Neuronal stem cell (in vitro differentiated cells): ENCODE results near the gene PLEKHM3.

ENCODE experiments used
- DNase-seq: peaks from one replicate; pipeline ENCODE4 v3.0.0-alpha.2; 2013; ENCODE audit warnings: low spot score
- H2AFZ ChIP-seq: one replicate; pipeline ENCODE4 v1.6.1; 2013; ENCODE audit warnings: mild to moderate bottlenecking, low read length, inconsistent platforms
- H2AK5ac ChIP-seq: 2 replicates; pipeline ENCODE4 v1.6.1; 2013; ENCODE audit warnings: low read depth, mild to moderate bottlenecking, inconsistent platforms, low read length, moderate library complexity, mixed read lengths
- H2BK120ac ChIP-seq: 2 replicates; pipeline ENCODE4 v1.6.1; 2013; ENCODE audit warnings: low read depth, mild to moderate bottlenecking, inconsistent platforms, low read length, moderate library complexity, mixed read lengths
- H2BK12ac ChIP-seq: one replicate; pipeline ENCODE4 v1.6.1; 2013; ENCODE audit warnings: low read length, inconsistent platforms
- H2BK15ac ChIP-seq: 2 replicates; pipeline ENCODE4 v1.6.1; 2013; ENCODE audit warnings: mild to moderate bottlenecking, low read length, inconsistent platforms, mixed read lengths
- H2BK5ac ChIP-seq: one replicate; pipeline ENCODE4 v1.6.1; 2013; ENCODE audit warnings: inconsistent platforms, mild to moderate bottlenecking, low read length, moderate library complexity
- H3K14ac ChIP-seq: one replicate; pipeline ENCODE4 v1.6.1; 2013; ENCODE audit warnings: low read length, inconsistent platforms
- H3K18ac ChIP-seq: 2 replicates; pipeline ENCODE4 v1.6.1; 2013; ENCODE audit warnings: low read length, inconsistent platforms
- H3K23ac ChIP-seq: 2 replicates; pipeline ENCODE4 v1.6.1; 2013; ENCODE audit warnings: low read depth, mild to moderate bottlenecking, mixed read lengths, low read length, inconsistent platforms; ENCODE audit not compliant: poor library complexity
- H3K27ac ChIP-seq: replicated peaks from 3 replicates; pipeline ENCODE4 v1.5.1; 2013; ENCODE audit warnings: low read length, inconsistent platforms
- H3K27me3 ChIP-seq, 3 experiments: 2 replicates each; pipeline ENCODE4 v1.6.1; 2013; ENCODE audit warnings: low read length in 3 of 3, mild to moderate bottlenecking in 2 of 3, inconsistent platforms in 1 of 3, low read depth in 1 of 3, mixed read lengths in 1 of 3, moderate library complexity in 1 of 3; ENCODE audit not compliant: control insufficient read depth in 3 of 3, insufficient read depth in 3 of 3
- H3K36me3 ChIP-seq, 2 donors: replicated peaks in 1 of 2; 2 replicates each; pipeline ENCODE4 v1.6.1; 2013; ENCODE audit warnings: low read length in 2 of 2; ENCODE audit not compliant: control insufficient read depth in 2 of 2, insufficient read depth in 2 of 2
- H3K4ac ChIP-seq: 2 replicates; pipeline ENCODE4 v1.6.1; 2013; ENCODE audit warnings: inconsistent platforms, mild to moderate bottlenecking, low read length, moderate library complexity
- H3K4me1 ChIP-seq, 2 donors: 1 replicate in 1 of 2; 2 replicates in 1 of 2; pipeline ENCODE4 v1.6.1; 2013; ENCODE audit warnings: low read length in 2 of 2, low read depth in 1 of 2; ENCODE audit not compliant: control insufficient read depth in 2 of 2, insufficient read depth in 1 of 2
- H3K4me2 ChIP-seq: one replicate; pipeline ENCODE4 v1.6.1; 2013; ENCODE audit warnings: mild to moderate bottlenecking, low read length, inconsistent platforms; ENCODE audit not compliant: insufficient read depth, poor library complexity, severe bottlenecking
- H3K4me3 ChIP-seq, 2 donors: 2 replicates each; pipeline ENCODE4 v1.5.1; 2013; ENCODE audit warnings: low read length in 2 of 2, mild to moderate bottlenecking in 2 of 2, inconsistent platforms in 1 of 2, moderate library complexity in 1 of 2
- H3K79me1 ChIP-seq: one replicate; pipeline ENCODE4 v1.6.1; 2013; ENCODE audit warnings: low read depth, mild to moderate bottlenecking, inconsistent platforms, low read length, moderate library complexity
- H3K9ac ChIP-seq: one replicate; pipeline ENCODE4 v1.6.1; 2013; ENCODE audit warnings: mild to moderate bottlenecking, low read depth, low read length, inconsistent platforms; ENCODE audit not compliant: poor library complexity
- H3K9me3 ChIP-seq, 2 donors: replicated peaks in 1 of 2; 2 replicates each; pipeline versions ENCODE3 to v1.6.1; 2013; ENCODE audit warnings: low read length in 2 of 2, mild to moderate bottlenecking in 2 of 2, inconsistent platforms in 1 of 2, low read depth in 1 of 2, mixed read lengths in 1 of 2, moderate library complexity in 1 of 2; ENCODE audit not compliant: control insufficient read depth in 2 of 2, insufficient read depth in 1 of 2
- H4K8ac ChIP-seq: one replicate; pipeline ENCODE4 v1.6.1; 2013; ENCODE audit warnings: low read depth, mild to moderate bottlenecking, inconsistent platforms, low read length, moderate library complexity
- H4K91ac ChIP-seq: one replicate; pipeline ENCODE4 v1.6.1; 2013; ENCODE audit warnings: low read length, low read depth, mild to moderate bottlenecking, inconsistent platforms; ENCODE audit not compliant: poor library complexity
- WGBS, 2 donors: extraction: QIAGEN DNeasy Blood & Tissue Kit; methylation state at CpG; one replicate each; pipeline ENCODE4 v1.1.7; 2013; ENCODE audit warnings: missing lambda C conversion rate in 2 of 2, mixed read lengths in 1 of 2; ENCODE audit not compliant: insufficient read length in 2 of 2, insufficient replicate concordance in 1 of 2; ENCODE audit errors: extremely low coverage in 2 of 2; 5-methylcytosine and 5-hydroxymethylcytosine counted together

The PLEKHM3 gene

DNA sequence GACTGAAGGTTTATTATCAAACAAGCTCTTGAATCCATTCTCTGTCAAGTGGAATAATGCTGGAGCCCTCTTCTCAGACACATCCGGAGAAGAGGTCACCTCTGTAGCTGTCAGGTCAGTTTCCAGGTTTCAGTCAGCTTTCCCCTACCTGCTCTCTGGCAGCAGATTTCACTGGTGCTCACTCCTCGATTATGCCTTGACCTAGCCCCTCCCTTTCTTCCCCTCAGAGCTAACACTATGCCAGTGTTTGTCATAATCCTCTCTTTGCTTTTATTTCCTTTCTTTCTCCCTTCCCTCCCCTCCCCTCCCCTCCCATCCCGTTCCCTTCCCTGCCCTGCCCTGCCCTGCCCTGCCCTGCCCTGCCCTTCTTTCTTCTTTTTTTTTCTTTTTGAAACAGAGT is 22.5 kb upstream of the PLEKHM3 start:
- Histone ChIP-seq H3K4me2 (no peak overlapping the region), H2BK5ac (no peak overlapping the region), H4K91ac (no peak overlapping the region), H2AFZ (no peak overlapping the region), H3K9ac (peak overlapping the region; percentile 9), H3K79me1 (no peaks in the 10 kb centered on the region), H3K4me1 (no peaks in the 10 kb centered on the region), H2BK120ac (no peak overlapping the region), H3K27me3 (peaks cover 0 to 12% (median 0%) of the 10 kb centered on the region in 3 experiments), H3K4me3 (no peak overlapping the region), H3K23ac (no peak overlapping the region), H3K18ac (no peak overlapping the region), H3K4ac (no peak overlapping the region), H2BK15ac (no peak overlapping the region), H3K27ac (no peak overlapping the region), H3K36me3 (no peaks in the 10 kb centered on the region), H2AK5ac (no peak overlapping the region), H3K9me3 (no peaks in the 10 kb centered on the region), H3K14ac (no peak overlapping the region), H2BK12ac (no peak overlapping the region), H4K8ac (no peak overlapping the region)
- no peak for DNase-seq
- WGBS, 2 donors, result no CpG with 5 or more reads among the region's 3 CpGs

DNA sequence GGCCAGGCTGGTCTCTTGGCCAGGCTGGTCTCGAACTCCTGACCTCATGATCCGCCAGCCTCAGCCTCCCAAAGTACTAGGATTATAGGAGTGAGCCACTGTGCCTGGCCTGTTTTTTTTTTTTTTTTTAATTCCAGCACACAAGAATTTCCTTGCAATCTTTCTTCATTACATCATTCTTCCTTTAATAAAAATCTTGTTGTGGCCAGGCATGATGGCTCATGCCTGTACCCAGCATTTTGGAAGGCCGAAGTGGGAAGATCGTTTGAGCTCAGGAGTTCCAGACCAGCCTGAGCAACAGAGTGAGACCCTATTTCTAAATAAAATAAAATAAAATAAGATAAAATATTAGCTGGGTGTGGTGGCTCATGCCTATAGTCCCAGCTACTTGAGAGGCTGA is 21.4 kb upstream of the PLEKHM3 start:
- Histone ChIP-seq H3K14ac (no peak overlapping the region), H3K18ac (no peak overlapping the region), H3K79me1 (no peaks in the 10 kb centered on the region), H4K8ac (no peak overlapping the region), H2AK5ac (no peak overlapping the region), H2BK120ac (no peak overlapping the region), H3K9me3 (no peaks in the 10 kb centered on the region), H3K9ac (no peak overlapping the region), H2BK12ac (no peak overlapping the region), H4K91ac (no peak overlapping the region), H2BK15ac (no peak overlapping the region), H3K27me3 (peaks cover 0 to 9% (median 0%) of the 10 kb centered on the region in 3 experiments), H3K4me1 (peaks cover 0 to 1% of the 10 kb centered on the region in 2 donors), H3K27ac (no peak overlapping the region), H3K36me3 (no peaks in the 10 kb centered on the region), H3K23ac (no peak overlapping the region), H3K4me3 (no peak overlapping the region), H3K4ac (no peak overlapping the region), H2BK5ac (no peak overlapping the region), H2AFZ (no peak overlapping the region), H3K4me2 (no peak overlapping the region)
- WGBS, 2 donors, result no CpG with 5 or more reads among the region's 4 CpGs
- DNase-seq, result no peak

DNA sequence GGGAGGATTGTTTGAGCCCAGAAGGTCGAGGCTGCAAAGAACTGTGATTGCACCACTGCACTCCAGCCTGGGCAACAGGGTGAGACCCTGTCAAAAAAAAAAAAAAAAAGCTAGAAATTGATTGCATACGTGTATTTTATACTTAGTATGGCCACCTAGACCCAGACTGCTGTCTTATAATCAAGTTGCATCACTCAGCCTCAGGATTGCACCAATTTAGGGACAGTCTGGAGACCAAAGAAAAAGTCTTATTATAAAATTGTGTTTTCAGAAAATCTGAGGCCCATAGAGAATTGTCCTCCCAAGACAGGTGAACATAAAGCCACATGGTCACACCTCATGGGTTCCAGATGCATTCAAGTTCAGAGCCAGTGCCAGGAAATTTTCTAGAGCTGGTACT is 17.1 kb upstream of the PLEKHM3 start:
- no peak overlapping the region for H3K4me2 ChIP-seq
- no peak overlapping the region for H2AFZ ChIP-seq
- WGBS, 2 donors, result no CpG with 5 or more reads among the region's 2 CpGs
- no peak overlapping the region for H2AK5ac ChIP-seq
- H2BK12ac ChIP-seq, result no peak overlapping the region
- no peak overlapping the region for H2BK5ac ChIP-seq
- no peak overlapping the region for H2BK15ac ChIP-seq
- no peak overlapping the region for H3K4ac ChIP-seq
- H4K91ac ChIP-seq, result no peak overlapping the region
- no peak overlapping the region for H3K23ac ChIP-seq
- no peaks in the 10 kb centered on the region for H3K9me3 ChIP-seq
- H3K36me3 ChIP-seq, result no peaks in the 10 kb centered on the region
- H3K4me1 ChIP-seq, result peaks cover 0 to 8% of the 10 kb centered on the region in 2 donors
- no peak overlapping the region for H3K9ac ChIP-seq
- no peak overlapping the region for H2BK120ac ChIP-seq
- no peak overlapping the region for H3K27ac ChIP-seq
- H4K8ac ChIP-seq, result no peak overlapping the region
- H3K79me1 ChIP-seq, result no peaks in the 10 kb centered on the region
- H3K14ac ChIP-seq, result no peak overlapping the region
- no peak for DNase-seq
- H3K18ac ChIP-seq, result no peak overlapping the region
- H3K27me3 ChIP-seq, result no peaks in the 10 kb centered on the region
- no peak overlapping the region for H3K4me3 ChIP-seq

DNA sequence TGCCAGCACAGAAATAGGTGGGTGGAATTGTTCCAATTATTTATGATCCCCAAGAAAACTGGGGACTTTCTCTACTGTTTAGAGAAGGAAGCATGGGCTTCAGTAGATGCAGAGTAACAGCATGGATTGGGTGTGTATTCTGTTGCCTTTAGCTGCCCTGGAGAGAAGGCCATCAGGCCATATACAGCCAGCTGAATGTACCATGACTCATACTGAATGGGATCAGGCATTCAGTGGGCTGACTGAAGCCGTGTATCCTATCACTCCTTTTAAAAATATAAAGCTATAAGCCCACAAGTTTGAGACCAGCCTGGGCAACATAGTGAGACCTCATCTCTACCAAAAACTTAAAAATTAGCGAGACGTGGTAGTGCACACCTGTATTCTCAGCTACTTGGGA is 16.7 kb upstream of the PLEKHM3 start:
- Histone ChIP-seq H3K4me3 (no peak overlapping the region), H2BK15ac (no peak overlapping the region), H3K18ac (no peak overlapping the region), H2BK12ac (no peak overlapping the region), H3K27ac (no peak overlapping the region), H3K4me2 (no peak overlapping the region), H3K4ac (no peak overlapping the region), H3K36me3 (no peaks in the 10 kb centered on the region), H3K14ac (no peak overlapping the region), H3K9ac (no peak overlapping the region), H3K79me1 (no peaks in the 10 kb centered on the region), H3K9me3 (no peaks in the 10 kb centered on the region), H2BK120ac (no peak overlapping the region), H2AFZ (no peak overlapping the region), H3K4me1 (peaks cover 0 to 8% of the 10 kb centered on the region in 2 donors), H4K8ac (no peak overlapping the region), H3K27me3 (no peaks in the 10 kb centered on the region), H4K91ac (no peak overlapping the region), H3K23ac (no peak overlapping the region), H2AK5ac (no peak overlapping the region), H2BK5ac (no peak overlapping the region)
- no peak for DNase-seq
- WGBS, 2 donors, result no CpG with 5 or more reads among the region's 3 CpGs
